K562 (cell line): ENCODE data around the gene FAM117A. TPM values are rescaled to one million over a fixed set of nuclear protein-coding genes. Genes with fewer than 3 reads are reported as not detected.

ENCODE experiments used
- CREB1 ChIP-seq, 2 experiments: sonication (generic) in 1 of 2; formaldehyde crosslinking in 1 of 2; IDR thresholded peaks; 2 replicates each; pipeline versions ENCODE4 v1.6.1 to v1.8.0; 2012 to 2022; ENCODE audit warnings: inconsistent platforms in 1 of 2, mild to moderate bottlenecking in 1 of 2, missing genetic modification reagents in 1 of 2, moderate library complexity in 1 of 2
- DDX20 ChIP-seq: fragments of 450-650 bp; IDR thresholded peaks from 2 replicates; pipeline ENCODE4 v1.6.1; 2016; ENCODE audit warnings: missing genetic modification characterization, low read depth, mild to moderate bottlenecking, missing compliant biosample characterization, moderate library complexity
- EP300 ChIP-seq: IDR thresholded peaks from 2 replicates; pipeline ENCODE4 v1.6.1; 2012; ENCODE audit warnings: low read length, improper control_type of control experiment
- EP400 ChIP-seq: fragments of 450-650 bp; IDR thresholded peaks from 2 replicates; pipeline ENCODE4 v1.6.1; 2017; ENCODE audit warnings: antibody characterized with exemption, mild to moderate bottlenecking, moderate library complexity
- FOXA1 ChIP-seq: fragments of 450-650 bp; IDR thresholded peaks from 2 replicates; pipeline ENCODE4 v1.6.1; 2016; ENCODE audit warnings: mild to moderate bottlenecking, borderline replicate concordance
- HDAC1 ChIP-seq, 2 experiments: fragments of 450-650 bp; IDR thresholded peaks; 2 replicates each; pipeline ENCODE4 v1.6.1; 2016 to 2017; ENCODE audit warnings: inconsistent platforms in 1 of 2, mild to moderate bottlenecking in 1 of 2, moderate library complexity in 1 of 2
- HIVEP1 ChIP-seq: fragments of 250-450 bp; sonication (Bioruptor Pico); IDR thresholded peaks from 2 replicates; pipeline ENCODE4 v1.4.0; 2020; ENCODE audit warnings: mild to moderate bottlenecking
- MIER1 ChIP-seq: fragments of 450-650 bp; IDR thresholded peaks from 2 replicates; pipeline ENCODE4 v1.6.1; 2016; ENCODE audit warnings: antibody characterized with exemption, mild to moderate bottlenecking, low read depth
- MYNN ChIP-seq, 2 experiments: sonication (generic); formaldehyde crosslinking in 1 of 2; IDR thresholded peaks; 2 replicates each; pipeline versions ENCODE4 v1.5.0 to v1.6.1; 2016 to 2020; ENCODE audit warnings: antibody characterized with exemption in 1 of 2, missing genetic modification reagents in 1 of 2
- PHB ChIP-seq: fragments of 250-450 bp; sonication (Bioruptor Pico); IDR thresholded peaks from 2 replicates; pipeline ENCODE4 v1.5.0; 2021
- RFX5 ChIP-seq: IDR thresholded peaks from 2 replicates; pipeline ENCODE4 v1.6.1; 2011; ENCODE audit warnings: low read depth, mild to moderate bottlenecking, improper control_type of control experiment, low read length
- SFPQ ChIP-seq: fragments of 200-400 bp; formaldehyde crosslinking; IDR thresholded peaks from 2 replicates; pipeline ENCODE4 v1.6.1; 2017; ENCODE audit warnings: mild to moderate bottlenecking, low read depth, low read length, moderate library complexity
- SIN3B ChIP-seq: fragments of 450-650 bp; IDR thresholded peaks from 2 replicates; pipeline ENCODE4 v1.6.1; 2017; ENCODE audit warnings: low read depth, mild to moderate bottlenecking, moderate library complexity
- SMAD4 ChIP-seq: fragments of 250-450 bp; sonication (Bioruptor Pico); conservative IDR thresholded peaks from 2 replicates; pipeline ENCODE4 v1.8.0; 2021; ENCODE audit warnings: inconsistent platforms, mild to moderate bottlenecking, moderate library complexity
- SRSF1 ChIP-seq: fragments of 200-400 bp; formaldehyde crosslinking; IDR thresholded peaks from 2 replicates; pipeline ENCODE4 v1.6.1; 2017; ENCODE audit warnings: mild to moderate bottlenecking, low read depth, low read length, moderate library complexity
- TCFL5 ChIP-seq: fragments of 250-450 bp; sonication (Bioruptor Pico); conservative IDR thresholded peaks from 2 replicates; pipeline ENCODE4 v1.6.1; 2021; ENCODE audit warnings: mild to moderate bottlenecking, moderate library complexity, matching md5 sums
- TRIM24 ChIP-seq, 2 experiments: fragments of 450-650 bp; IDR thresholded peaks; 2 replicates each; pipeline ENCODE4 v1.6.1; 2016
- ZNF140 ChIP-seq: fragments of 250-450 bp; sonication (Bioruptor Pico); IDR thresholded peaks from 2 replicates; pipeline ENCODE4 v1.8.0; 2021; ENCODE audit warnings: moderate library complexity, mild to moderate bottlenecking, inconsistent platforms
- ZNF212 ChIP-seq: fragments of 450-650 bp; formaldehyde crosslinking; IDR thresholded peaks from 2 replicates; pipeline ENCODE4 v1.4.0; 2020; ENCODE audit warnings: mild to moderate bottlenecking
- ZNF253 ChIP-seq: fragments of 250-450 bp; sonication (Bioruptor Pico); conservative IDR thresholded peaks from 2 replicates; pipeline ENCODE4 v1.6.1; 2021; ENCODE audit warnings: mild to moderate bottlenecking
- ZNF431 ChIP-seq: sonication (generic); formaldehyde crosslinking; IDR thresholded peaks from 2 replicates; pipeline ENCODE4 v1.8.0; 2022; ENCODE audit warnings: mild to moderate bottlenecking, missing genetic modification reagents
- ZNF639 ChIP-seq, 2 experiments: fragments of 200-800 bp in 1 of 2; sonication (Bioruptor generic) in 1 of 2; sonication (generic) in 1 of 2; formaldehyde crosslinking in 1 of 2; IDR thresholded peaks in 1 of 2; conservative IDR thresholded peaks in 1 of 2; 2 replicates each; pipeline versions ENCODE4 v1.5.0 to v1.6.1; 2016 to 2020; ENCODE audit warnings: missing compliant biosample characterization in 1 of 2, missing genetic modification characterization in 1 of 2, missing genetic modification reagents in 1 of 2
- ZNF75A ChIP-seq: fragments of 450-650 bp; formaldehyde crosslinking; IDR thresholded peaks from 2 replicates; pipeline ENCODE4 v1.4.0; 2020; ENCODE audit warnings: mild to moderate bottlenecking
- ZNF766 ChIP-seq: fragments of 200-800 bp; sonication (Bioruptor generic); conservative IDR thresholded peaks from 2 replicates; pipeline ENCODE4 v1.6.1; 2016; ENCODE audit warnings: missing genetic modification characterization, missing compliant biosample characterization
- polyA plus RNA-seq, 8 experiments: library from polyadenylated mRNA; depleted of rRNA in 4 of 8; stranded (reverse) in 5 of 8; unstranded in 3 of 8; fragments of >200 nt; fragmentation: Nextera tagmentation in 2 of 8; fragmentation: Illumina TruSeq in 1 of 8; extraction: Ambion mirVana in 2 of 8; extraction: Trizol in 1 of 8; gene quantifications; 2 replicates each; pipeline versions ENCODE4 v1.2.1 to v1.2.3, GENCODE V29; 2011 to 2014; ENCODE audit warnings: inconsistent platforms in 1 of 8, missing spikeins in 1 of 8
- total RNA-seq, 7 experiments: library from RNA; depleted of rRNA in 6 of 7; stranded (reverse); fragments of >200 nt in 6 of 7; fragmentation: Illumina TruSeq in 2 of 7; extraction: Trizol in 2 of 7; gene quantifications; 2 replicates each; pipeline versions ENCODE4 v1.2.1 to v1.2.3, GENCODE V29; 2011 to 2021; ENCODE audit warnings: low replicate concordance in 1 of 7

The FAM117A gene
- total and polyA plus RNA-seq, 9 of the 15 experiments (the other 6 are each of a cell fraction or from before 2014, with no cell fraction given), result 3.1 to 79.7 (median 36.6) TPM

- TF ChIP-seq ZNF766 (CRISPR knock-in tag), result 0 out of 2 replicates have a peak, but pooled peaks have one; percentile 26
- TF ChIP-seq SFPQ, result no peak
- no peak for TF ChIP-seq HIVEP1 (CRISPR knock-in tag)
- TF ChIP-seq ZNF140 (CRISPR knock-in tag), result no peak
- no peak for TF ChIP-seq EP300
- TF ChIP-seq DDX20 (tag), result no peak
- no peak for TF ChIP-seq TCFL5
- no peak for TF ChIP-seq FOXA1
- TF ChIP-seq SMAD4 (CRISPR knock-in tag), result peak; percentile 2; the same call in 1 of the 2 replicates
- TF ChIP-seq EP400, result peak; percentile 99
- peak; percentile 77 for TF ChIP-seq MYNN (IDR thresholded peaks at IDR 0.05)
- TF ChIP-seq MYNN (CRISPR knock-in tag; IDR thresholded peaks at IDR 0.05), result no peak
- peak; percentile 97 for TF ChIP-seq CREB1 (IDR thresholded peaks at IDR 0.05)
- peak; percentile 97 for TF ChIP-seq CREB1 (CRISPR knock-in tag; IDR thresholded peaks at IDR 0.05)
- peak in 1 of 2 experiments; percentile 91; a peak in 2 of 4 replicates for TF ChIP-seq ZNF639 (CRISPR knock-in tag; conservative IDR thresholded peaks at IDR 0.05 in 1 of 2, IDR thresholded peaks at IDR 0.05 in 1 of 2)
- TF ChIP-seq HDAC1 (IDR thresholded peaks at IDR 0.05), result peak in 1 of 2 experiments; percentile 85; a peak in 2 of 4 replicates
- no peak for TF ChIP-seq SRSF1
- no peak for TF ChIP-seq TRIM24 (IDR thresholded peaks at IDR 0.05)
- TF ChIP-seq ZNF75A (CRISPR knock-in tag), result no peak
- no peak for TF ChIP-seq RFX5
- no peak for TF ChIP-seq ZNF212 (CRISPR knock-in tag)
- TF ChIP-seq PHB, result no peak
- no peak for TF ChIP-seq MIER1
- TF ChIP-seq ZNF431 (CRISPR knock-in tag), result peak; percentile 55; the same call in 1 of the 2 replicates
- no peak for TF ChIP-seq ZNF253 (CRISPR knock-in tag)
- peak; percentile 96 for TF ChIP-seq SIN3B
These were observed 56.1 kb downstream of the FAM117A start, which contains the start of gene SLC35B1 (continued) for GRCh38 chr17:49707608-49708514.
